C4-2B (cell line): ENCODE results near the gene ARHGAP26.

Source experiments
- CTCF ChIP-seq: fragments of 450-650 bp; conservative IDR thresholded peaks from 2 replicates; pipeline ENCODE4 v1.5.1; 2017; ENCODE audit warnings: mild to moderate bottlenecking
- ZFX ChIP-seq: fragments of 450-650 bp; IDR thresholded peaks from 2 replicates; pipeline ENCODE4 v1.6.1; 2017

- TF ChIP-seq CTCF (no peak), ZFX (no peak)
Observed at GRCh38 chr5:143124593-143124992, 354.4 kb downstream of the ARHGAP26 start.
